GM03348 (cell line): ENCODE results near the gene CIRBP.
"Not testable (repeated sequence)": the region's sequence is repeated elsewhere in the genome, so short reads cannot be mapped to it uniquely, and the experiment has no call there.

ENCODE experiments used
- DNase-seq: peaks from one replicate; pipeline ENCODE4 v3.0.0; 2012; ENCODE audit warnings: low spot score

CIRBP gene

GRCh38 chr19:1243768-1244692 is 25.1 kb upstream of the CIRBP start:
- DNase-seq: peak; percentile 90

GRCh38 chr19:1244693-1245451 is 24.3 kb upstream of the CIRBP start:
- DNase-seq: peak; percentile 44

GRCh38 chr19:1245494-1246264 is 23.5 kb upstream of the CIRBP start:
- DNase-seq: no peak

GRCh38 chr19:1246265-1247087 is 22.7 kb upstream of the CIRBP start:
- DNase-seq: not testable (repeated sequence)

- no peak for DNase-seq
These were observed 21.4 kb upstream of the CIRBP start for GRCh38 chr19:1247748-1248138.

GRCh38 chr19:1248139-1248785 is 20.9 kb upstream of the CIRBP start, which contains the start of gene MIDN:
Gene MIDN (plus strand): TSS chr19:1248583. CDS start chr19:1250297, 1,714 bp downstream.
- DNase-seq: peak; percentile 92

- peak; percentile 87 for DNase-seq
These were observed 20.3 kb upstream of the CIRBP start for GRCh38 chr19:1248786-1249297.

GRCh38 chr19:1249298-1249989 is 19.7 kb upstream of the CIRBP start:
- DNase-seq: peak; percentile 95

- DNase-seq: no peak
These were observed 19.1 kb upstream of the CIRBP start for GRCh38 chr19:1249990-1250436.

- peak; percentile 39 for DNase-seq
These were observed 18.5 kb upstream of the CIRBP start for GRCh38 chr19:1250437-1251260.

- DNase-seq: peak; percentile 48
These were observed 17.6 kb upstream of the CIRBP start for GRCh38 chr19:1251330-1252220.

- DNase-seq: peak; percentile 88
These were observed 16.8 kb upstream of the CIRBP start for GRCh38 chr19:1252221-1252820.

GRCh38 chr19:1252821-1253513 is 16.2 kb upstream of the CIRBP start:
- peak; percentile 90 for DNase-seq

GRCh38 chr19:1253514-1254080 is 15.5 kb upstream of the CIRBP start:
- no peak for DNase-seq

GRCh38 chr19:1254081-1254527 is 15.0 kb upstream of the CIRBP start:
- DNase-seq: no peak

- DNase-seq: no peak
These were observed 14.5 kb upstream of the CIRBP start for GRCh38 chr19:1254530-1255185.
